T-helper 9 cell (primary cell): ENCODE results near the gene DNASE1L1.
"Not testable (repeated sequence)": the region's sequence is repeated elsewhere in the genome, so short reads cannot be mapped to it uniquely, and the experiment has no call there.

Experiments used
- DNase-seq: peaks from one replicate; pipeline ENCODE4 v3.0.0-alpha.2; 2020

The DNASE1L1 gene

GRCh38 chrX:154403192-154403591, 5.9 kb downstream of the DNASE1L1 start:
- no peak for DNase-seq

- no peak for DNase-seq
Measured at GRCh38 chrX:154402622-154403127, 6.4 kb downstream of the DNASE1L1 start.

GRCh38 chrX:154401918-154402621, 7.0 kb downstream of the DNASE1L1 start:
- no peak for DNase-seq

GRCh38 chrX:154401045-154401799, 7.8 kb downstream of the DNASE1L1 start:
- no peak for DNase-seq

- DNase-seq: not testable (repeated sequence)
Measured at GRCh38 chrX:154400369-154400817, 8.7 kb downstream of the DNASE1L1 start.

GRCh38 chrX:154399527-154400368, 9.3 kb downstream of the DNASE1L1 start:
- DNase-seq: no peak

- DNase-seq: peak; percentile 69
Measured at GRCh38 chrX:154398668-154399526, 10.2 kb downstream of the DNASE1L1 start.

GRCh38 chrX:154397888-154398667, 11.0 kb downstream of the DNASE1L1 start, which contains the start of gene RPL10:
Gene RPL10, plus strand, starts transcription at chrX:154398377. Its CDS starts 143 bp downstream, at chrX:154398520.
- peak; percentile 72 for DNase-seq

GRCh38 chrX:154396973-154397887, 11.8 kb downstream of the DNASE1L1 start:
- peak; percentile 34 for DNase-seq

- not testable (repeated sequence) for DNase-seq
Measured at GRCh38 chrX:154396363-154396762, 12.7 kb downstream of the DNASE1L1 start.

- DNase-seq: not testable (repeated sequence)
Measured at GRCh38 chrX:154389812-154390747, 19.0 kb downstream of the DNASE1L1 start.

GRCh38 chrX:154388649-154389048, 20.4 kb downstream of the DNASE1L1 start:
- DNase-seq: not testable (repeated sequence)

GRCh38 chrX:154388094-154388493, 21.0 kb downstream of the DNASE1L1 start:
- not testable (repeated sequence) for DNase-seq

- no peak for DNase-seq
Measured at GRCh38 chrX:154384284-154384892, 24.7 kb downstream of the DNASE1L1 start.

GRCh38 chrX:154383359-154384283, 25.4 kb downstream of the DNASE1L1 start:
- no peak for DNase-seq

- DNase-seq: no peak
Measured at GRCh38 chrX:154382483-154383069, 26.5 kb downstream of the DNASE1L1 start.

GRCh38 chrX:154381271-154381670, 27.8 kb downstream of the DNASE1L1 start:
- DNase-seq: no peak
